HepG2 (cell line): ENCODE results near the gene CHD2. TPM values are rescaled to one million over a fixed set of nuclear protein-coding genes. Genes with fewer than 3 reads are reported as not detected.

Experiments used
- ATAC-seq: fragments of 200-7000 bp; cut with Tn5 transposase; 3 replicates; pipeline ENCODE4 v1.9.1; 2020; ENCODE audit warnings: mild to moderate bottlenecking, moderate library complexity
- BruUV-seq: library from RNA; stranded (reverse); fragments of 400-500 nt; replicated peaks from 2 replicates; lab custom pipeline; 2021; lab: Mats Ljungman, UMichigan
- CTCF ChIA-PET: fragments of 300-600 bp; formaldehyde crosslinking; extraction: SDS; loops from one replicate; lab custom pipeline; 2021; ENCODE audit warnings: low total read pairs, inconsistent platforms, low intra/inter-chr PET ratio; lab: Yijun Ruan, JAX
- POLR2A ChIA-PET: fragments of 350-600 bp; sonication (Branson Sonifier 250); formaldehyde crosslinking; loops from one replicate; lab custom pipeline; 2020; ENCODE audit warnings: antibody characterized with exemption, inconsistent platforms; lab: Yijun Ruan, JAX
- DNase-seq: peaks from one replicate; pipeline ENCODE4 v3.0.0-alpha.2; 2015; ENCODE audit warnings: low spot score
- FAIRE-seq: peaks from 3 replicates; lab custom pipeline; 2011; peaks lifted over from hg19 to GRCh38; lab: Jason Lieb, UNC
- H2AFZ ChIP-seq: one replicate; pipeline ENCODE4 v1.6.1; 2011; ENCODE audit warnings: low read length, inconsistent platforms
- H3K27ac ChIP-seq: fragments of 300-600 bp; 3 replicates; pipeline ENCODE4 v1.8.0; 2011; ENCODE audit warnings: mixed run types, mild to moderate bottlenecking, mixed read lengths, low read length, inconsistent platforms; ENCODE audit not compliant: insufficient read depth; ENCODE audit errors: extremely low read length
- H3K27me3 ChIP-seq, 2 experiments: fragments of 200-600 bp in 1 of 2; 2 replicates in 1 of 2; 3 replicates in 1 of 2; pipeline versions ENCODE4 v1.6.0 to v1.8.0; 2011; ENCODE audit warnings: low read length in 2 of 2, mild to moderate bottlenecking in 2 of 2, moderate library complexity in 2 of 2, inconsistent platforms in 1 of 2; ENCODE audit not compliant: insufficient read depth in 2 of 2, control insufficient read depth in 1 of 2
- H3K36me3 ChIP-seq, 2 experiments: fragments of 200-600 bp in 1 of 2; replicated peaks in 1 of 2; 2 replicates in 1 of 2; 3 replicates in 1 of 2; pipeline versions ENCODE4 v1.5.1 to v1.8.0; 2011; ENCODE audit warnings: low read length in 2 of 2, inconsistent platforms in 1 of 2; ENCODE audit not compliant: insufficient read depth in 2 of 2, control insufficient read depth in 1 of 2
- H3K4me1 ChIP-seq: 2 replicates; pipeline ENCODE4 v1.5.1; 2012; ENCODE audit warnings: low read length, inconsistent platforms; ENCODE audit not compliant: insufficient read depth
- H3K4me2 ChIP-seq: 2 replicates; pipeline ENCODE4 v1.6.0; 2011; ENCODE audit warnings: low read depth, low read length, inconsistent platforms
- H3K4me3 ChIP-seq, 3 experiments: fragments of 200-600 bp in 1 of 3; sonication (generic), shearing (Covaris generic) in 1 of 3; replicated peaks in 1 of 3; 2 replicates each; pipeline ENCODE4 v1.5.1; 2011 to 2016; ENCODE audit warnings: low read length in 3 of 3, inconsistent platforms in 2 of 3, low read depth in 2 of 3, mild to moderate bottlenecking in 2 of 3, control low read depth in 1 of 3, mixed read lengths in 1 of 3; ENCODE audit not compliant: insufficient read depth in 1 of 3
- H3K79me2 ChIP-seq: one replicate; pipeline ENCODE4 v1.6.1; 2011; ENCODE audit warnings: low read length, inconsistent platforms; ENCODE audit not compliant: insufficient read depth
- H3K9ac ChIP-seq: 2 replicates; pipeline ENCODE4 v1.6.0; 2011; ENCODE audit warnings: mild to moderate bottlenecking, low read depth, low read length, inconsistent platforms; ENCODE audit not compliant: insufficient read depth
- H3K9me3 ChIP-seq: 2 replicates; pipeline ENCODE4 v1.5.1; 2012; ENCODE audit warnings: mild to moderate bottlenecking, low read length
- H4K20me1 ChIP-seq: 2 replicates; pipeline ENCODE4 v1.6.0; 2011; ENCODE audit warnings: inconsistent platforms, mild to moderate bottlenecking, low read length, moderate library complexity; ENCODE audit not compliant: insufficient read depth
- DR1 ChIP-seq: sonication (generic); formaldehyde crosslinking; IDR thresholded peaks from 2 replicates; pipeline ENCODE4 v1.8.0; 2021; ENCODE audit warnings: mild to moderate bottlenecking, missing genetic modification reagents, inconsistent platforms
- ZC3H13 ChIP-seq: sonication (generic); formaldehyde crosslinking; IDR thresholded peaks from 2 replicates; pipeline ENCODE4 v1.8.1; 2023; ENCODE audit warnings: mild to moderate bottlenecking, missing genetic modification reagents, moderate library complexity
- ZNF678 ChIP-seq: sonication (generic); formaldehyde crosslinking; IDR thresholded peaks from 2 replicates; pipeline ENCODE4 v1.4.0; 2020; ENCODE audit warnings: mild to moderate bottlenecking, missing genetic modification reagents
- WGBS: methylation state at CpG from one replicate; pipeline ENCODE4 v1.1.6; 2017; ENCODE audit warnings: low lambda C conversion rate; 5-methylcytosine and 5-hydroxymethylcytosine counted together
- in situ Hi-C: cut with HindIII; loops from 2 replicates; pipeline ENCODE4 v1.10.0; 2017; ENCODE audit warnings: low pct_unique_long_range_greater_than_20kb; ENCODE audit not compliant: extremely low pct_ligation_motif_present
- intact Hi-C: fragments of 100-400 bp; cut with micrococcal nuclease; formaldehyde crosslinking; loops from one replicate; pipeline ENCODE4 v1.10.0; 2022; ENCODE audit not compliant: unreplicated experiment
- polyA plus RNA-seq, 8 experiments: library from polyadenylated mRNA; depleted of rRNA in 3 of 8; stranded (reverse) in 7 of 8; unstranded in 1 of 8; fragments of >200 nt; fragmentation: Illumina TruSeq in 4 of 8; extraction: Trizol in 4 of 8; gene quantifications; 2 replicates each; pipeline versions ENCODE4 v1.2.1 to v1.2.3, GENCODE V29; 2011 to 2016; ENCODE audit warnings: low read depth in 4 of 8, missing spikeins in 1 of 8, mixed read lengths in 1 of 8; ENCODE audit not compliant: insufficient read depth in 1 of 8
- total RNA-seq, 5 experiments: library from RNA; depleted of rRNA; stranded (reverse); fragments of >200 nt; fragmentation: Illumina TruSeq; extraction: Trizol; gene quantifications; 2 replicates each; pipeline ENCODE4 v1.2.3, GENCODE V29; 2016; ENCODE audit warnings: low read depth in 1 of 5
- TF ChIP-seq, protein P1 (sequence below): sonication (generic); formaldehyde crosslinking; conservative IDR thresholded peaks from 2 replicates; pipeline ENCODE4 v1.4.0; 2020; ENCODE audit warnings: missing genetic modification reagents
- TF ChIP-seq, protein P2 (sequence below): sonication (generic); formaldehyde crosslinking; IDR thresholded peaks from 2 replicates; pipeline ENCODE4 v1.4.0; 2020; ENCODE audit warnings: missing genetic modification reagents, borderline replicate concordance

CHD2 gene
- total and polyA plus RNA-seq, 2 of the 13 experiments (the other 11 are each of a cell fraction or from before 2014, with no cell fraction given), result 54.0 to 54.1 TPM

DNA sequence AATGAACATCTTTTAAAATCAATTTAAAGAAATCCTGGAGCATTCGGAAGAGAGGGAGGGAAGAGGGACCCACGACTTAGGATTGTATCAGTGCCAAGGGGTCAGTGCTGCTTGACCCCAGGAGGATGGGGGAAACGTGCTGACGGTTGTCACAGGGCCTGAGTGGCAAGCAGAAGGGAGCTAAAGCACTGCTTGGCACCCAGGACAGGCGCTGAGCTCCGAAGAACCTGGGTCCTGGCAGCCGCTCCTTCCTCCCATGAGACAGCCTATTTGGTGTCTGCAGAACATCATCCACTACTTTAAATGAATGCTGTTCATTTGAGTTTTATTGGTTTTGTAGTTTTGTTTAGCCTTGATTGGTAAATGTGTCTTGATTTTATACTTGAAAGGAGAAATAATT, 134.4 kb downstream of the CHD2 start:
- H3K4me1 ChIP-seq, result peaks cover 26% of the 10 kb centered on the region
- no peak overlapping the region for H3K9ac ChIP-seq
- intact Hi-C loops (loop anchor here (5.0 kb wide), 1 partner anchor 963 kb away; no protein-coding TSS in a partner anchor), in situ Hi-C loops (loop anchor here (5.0 kb wide), 2 partner anchors 943 to 1088 kb away; no protein-coding TSS in a partner anchor)
- no peak for DNase-seq
- 46% methylated on average over 5 of the region's 7 CpGs for WGBS
- H3K36me3 ChIP-seq, result no peaks in the 10 kb centered on the region
- POLR2A ChIA-PET, result interaction anchor here (2.0 kb wide), 1 partner anchor 1086 kb away, joined by 5 read pairs; no protein-coding TSS in a partner anchor
- no TSS peak for BruUV-seq
- CTCF ChIA-PET, result no interaction called here
- H3K27me3 ChIP-seq, result 0 out of 5 replicates have a peak, but pooled peaks cover 0 to 8% of the 10 kb centered on the region in 2 experiments
- H3K9me3 ChIP-seq, result no peaks in the 10 kb centered on the region
- no peak for FAIRE-seq
- no peaks in the 10 kb centered on the region for H4K20me1 ChIP-seq
- H3K27ac ChIP-seq, result no peak overlapping the region
- H3K4me2 ChIP-seq, result no peak overlapping the region
- H3K4me3 ChIP-seq, result no peak overlapping the region
- no peak overlapping the region for H2AFZ ChIP-seq
- H3K79me2 ChIP-seq, result no peaks in the 10 kb centered on the region
- TF ChIP-seq DR1 (CRISPR knock-in tag), result no peak
- TF ChIP-seq ZNF678 (CRISPR knock-in tag), result no peak
- TF ChIP-seq ZC3H13 (CRISPR knock-in tag), result no peak
- TF ChIP-seq, protein P1, sequence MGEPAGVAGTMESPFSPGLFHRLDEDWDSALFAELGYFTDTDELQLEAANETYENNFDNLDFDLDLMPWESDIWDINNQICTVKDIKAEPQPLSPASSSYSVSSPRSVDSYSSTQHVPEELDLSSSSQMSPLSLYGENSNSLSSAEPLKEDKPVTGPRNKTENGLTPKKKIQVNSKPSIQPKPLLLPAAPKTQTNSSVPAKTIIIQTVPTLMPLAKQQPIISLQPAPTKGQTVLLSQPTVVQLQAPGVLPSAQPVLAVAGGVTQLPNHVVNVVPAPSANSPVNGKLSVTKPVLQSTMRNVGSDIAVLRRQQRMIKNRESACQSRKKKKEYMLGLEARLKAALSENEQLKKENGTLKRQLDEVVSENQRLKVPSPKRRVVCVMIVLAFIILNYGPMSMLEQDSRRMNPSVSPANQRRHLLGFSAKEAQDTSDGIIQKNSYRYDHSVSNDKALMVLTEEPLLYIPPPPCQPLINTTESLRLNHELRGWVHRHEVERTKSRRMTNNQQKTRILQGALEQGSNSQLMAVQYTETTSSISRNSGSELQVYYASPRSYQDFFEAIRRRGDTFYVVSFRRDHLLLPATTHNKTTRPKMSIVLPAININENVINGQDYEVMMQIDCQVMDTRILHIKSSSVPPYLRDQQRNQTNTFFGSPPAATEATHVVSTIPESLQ (CRISPR knock-in tag), result no peak
- TF ChIP-seq, protein P2, sequence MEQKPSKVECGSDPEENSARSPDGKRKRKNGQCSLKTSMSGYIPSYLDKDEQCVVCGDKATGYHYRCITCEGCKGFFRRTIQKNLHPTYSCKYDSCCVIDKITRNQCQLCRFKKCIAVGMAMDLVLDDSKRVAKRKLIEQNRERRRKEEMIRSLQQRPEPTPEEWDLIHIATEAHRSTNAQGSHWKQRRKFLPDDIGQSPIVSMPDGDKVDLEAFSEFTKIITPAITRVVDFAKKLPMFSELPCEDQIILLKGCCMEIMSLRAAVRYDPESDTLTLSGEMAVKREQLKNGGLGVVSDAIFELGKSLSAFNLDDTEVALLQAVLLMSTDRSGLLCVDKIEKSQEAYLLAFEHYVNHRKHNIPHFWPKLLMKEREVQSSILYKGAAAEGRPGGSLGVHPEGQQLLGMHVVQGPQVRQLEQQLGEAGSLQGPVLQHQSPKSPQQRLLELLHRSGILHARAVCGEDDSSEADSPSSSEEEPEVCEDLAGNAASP (CRISPR knock-in tag), result no peak
- no peak for ATAC-seq
